ENCODE results near the gene DDX50. TPM values are rescaled to one million over a fixed set of nuclear protein-coding genes. Genes with fewer than 3 reads are reported as not detected.

The DDX50 gene
- polyA plus RNA-seq, 2 of the 4 experiments (the other 2 are of a cell fraction) = 35.1 to 64.6 TPM

DNA sequence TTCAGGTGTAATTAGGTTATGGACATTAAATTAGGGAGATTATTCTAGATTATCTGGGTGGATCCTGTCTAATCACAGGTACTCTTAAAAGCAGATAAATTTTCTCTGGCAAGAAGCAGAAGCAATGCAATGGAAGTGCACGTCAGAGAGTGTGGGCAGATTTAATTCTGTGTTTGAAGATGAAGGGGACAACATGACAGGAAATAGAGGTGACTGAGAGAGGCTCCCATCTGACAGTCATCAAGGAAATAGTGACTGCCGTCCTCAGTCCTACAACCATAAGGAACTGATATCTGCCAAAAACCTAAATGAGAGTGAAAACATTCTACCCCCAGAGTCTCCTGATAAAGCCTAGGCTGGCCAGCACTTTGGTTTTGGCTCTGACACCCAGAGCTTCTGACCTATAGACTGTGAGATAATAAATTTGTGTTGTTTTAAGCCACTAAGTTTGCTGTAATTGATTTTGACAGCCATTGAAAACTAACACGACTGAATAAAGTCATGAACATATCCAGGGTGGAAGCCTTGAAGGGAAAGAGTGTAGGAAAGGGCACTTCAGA is 30.5 kb upstream of the DDX50 start:
- ChIA-PET CTCF (interaction anchor here (1.0 to 1.8 kb wide), 3 partner anchors 11 to 29 kb away, joined by 3 to 6 read pairs (median 4); no protein-coding TSS in a partner anchor), POLR2A (no interaction called here)
- TF ChIP-seq KDM1A (IDR thresholded peaks at IDR 0.05; ENCODE audit: low read depth) (no peak), BCL3 (IDR thresholded peaks at IDR 0.05) (no peak), ZSCAN20 (CRISPR knock-in tag; IDR thresholded peaks at IDR 0.05) (no peak), HOXB13 (CRISPR knock-in tag; IDR thresholded peaks at IDR 0.05; ENCODE audit: low read depth) (no peak), ESRRA (IDR thresholded peaks at IDR 0.05; ENCODE audit: borderline replicate concordance, low read length) (no peak), JUN (IDR thresholded peaks at IDR 0.05) (no peak)
- no peak for DNase-seq (ENCODE audit: low read depth in 1 of 2, low spot score in 1 of 2)
- Histone ChIP-seq H3K4me1 (peaks cover 13% of the 10 kb centered on the region; the same call in 2 of the 3 replicates), H3K9me3 (peaks cover 7% of the 10 kb centered on the region; the same call in 2 of the 3 replicates), H3K27ac (no peak overlapping the region), H3K4me3 (no peak overlapping the region), H3K4me2 (peak overlapping the region; percentile 21; the same call in 1 of the 3 replicates)
- 63% methylated on average over 3 of the region's 3 CpGs for WGBS (ENCODE audit: missing lambda C conversion rate)
- no peak for FAIRE-seq
- no peak for ATAC-seq

GRCh38 chr10:68871105-68871711 is 29.9 kb upstream of the DDX50 start:
- H3K9me3 ChIP-seq = peaks cover 7% of the 10 kb centered on the region; the same call in 2 of the 3 replicates
- CTCF ChIA-PET = interaction anchor here (0.6 to 1.8 kb wide), 4 partner anchors 22 to 50 kb away, joined by 3 to 6 read pairs (median 4); no protein-coding TSS in a partner anchor
- no peak overlapping the region for H3K27ac ChIP-seq
- peak overlapping the region; percentile 21; the same call in 2 of the 3 replicates for H3K4me2 ChIP-seq
- H3K4me1 ChIP-seq = peaks cover 13% of the 10 kb centered on the region; the same call in 2 of the 3 replicates
- no peak for FAIRE-seq
- ATAC-seq = peak in 1 of 2 experiments; percentile 70; a peak in 3 of 6 replicates
- no peak overlapping the region for H3K4me3 ChIP-seq
- DNase-seq (ENCODE audit: low read depth in 1 of 2, low spot score in 1 of 2) = peak in 1 of 2 experiments; percentile 19
- TF ChIP-seq, protein P1, sequence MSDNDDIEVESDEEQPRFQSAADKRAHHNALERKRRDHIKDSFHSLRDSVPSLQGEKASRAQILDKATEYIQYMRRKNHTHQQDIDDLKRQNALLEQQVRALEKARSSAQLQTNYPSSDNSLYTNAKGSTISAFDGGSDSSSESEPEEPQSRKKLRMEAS (IDR thresholded peaks at IDR 0.05) = no peak
- TF ChIP-seq SREBF2 (IDR thresholded peaks at IDR 0.05) = no peak
- TF ChIP-seq ZFP36 (IDR thresholded peaks at IDR 0.05; ENCODE audit: borderline replicate concordance, partially characterized antibody) = no peak
- TF ChIP-seq POLR2AphosphoS2 (conservative IDR thresholded peaks at IDR 0.05; ENCODE audit: low read length) = no peak
- TF ChIP-seq ESRRA (IDR thresholded peaks at IDR 0.05; ENCODE audit: borderline replicate concordance, low read length) = no peak
- no peak for TF ChIP-seq MYC (IDR thresholded peaks at IDR 0.05; ENCODE audit: borderline replicate concordance, low read length)
- no peak for TF ChIP-seq MAZ (IDR thresholded peaks at IDR 0.05; ENCODE audit: borderline replicate concordance, low read depth, low read length)
- TF ChIP-seq EHF (CRISPR knock-in tag; IDR thresholded peaks at IDR 0.05) = no peak
- TF ChIP-seq, protein P2, sequence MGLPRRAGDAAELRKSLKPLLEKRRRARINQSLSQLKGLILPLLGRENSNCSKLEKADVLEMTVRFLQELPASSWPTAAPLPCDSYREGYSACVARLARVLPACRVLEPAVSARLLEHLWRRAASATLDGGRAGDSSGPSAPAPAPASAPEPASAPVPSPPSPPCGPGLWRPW (IDR thresholded peaks at IDR 0.05) = no peak
- TF ChIP-seq PBX3 (IDR thresholded peaks at IDR 0.05) = no peak
- no peak for TF ChIP-seq RCOR1 (IDR thresholded peaks at IDR 0.05; ENCODE audit: low read depth, low read length)
- TF ChIP-seq GATA3 (IDR thresholded peaks at IDR 0.05; ENCODE audit: borderline replicate concordance) = no peak
- TF ChIP-seq FOSL2 (IDR thresholded peaks at IDR 0.05) = no peak
- TF ChIP-seq FOSL2 (CRISPR knock-in tag; IDR thresholded peaks at IDR 0.05) = no peak
- no peak for TF ChIP-seq NR3C1 (IDR thresholded peaks at IDR 0.05)
- no peak for TF ChIP-seq RAD21 (conservative IDR thresholded peaks at IDR 0.05 in 1 of 2, IDR thresholded peaks at IDR 0.05 in 1 of 2)
- no peak for TF ChIP-seq NFE2L2 (conservative IDR thresholded peaks at IDR 0.05; ENCODE audit: low read length)
- no peak for TF ChIP-seq BCL3 (IDR thresholded peaks at IDR 0.05)
- no peak for TF ChIP-seq ZSCAN20 (CRISPR knock-in tag; IDR thresholded peaks at IDR 0.05)
- TF ChIP-seq CBX8 (IDR thresholded peaks at IDR 0.05) = no peak
- no peak for TF ChIP-seq HDAC2 (IDR thresholded peaks at IDR 0.05)
- WGBS (ENCODE audit: missing lambda C conversion rate) = 30% methylated on average over 6 of the region's 6 CpGs
- POLR2A ChIA-PET = interaction anchor here (1.1 to 1.2 kb wide), 2 partner anchors 29 to 44 kb away, joined by 3 read pairs; partner anchors contain the start of gene STOX1

Data from A549 (cell line).